Gastroesophageal sphincter (tissue), 3 donors: ENCODE measurements around the gene C1GALT1.

ENCODE experiments used
- EP300 ChIP-seq: sonication (generic); formaldehyde crosslinking; IDR thresholded peaks from one replicate; pipeline ENCODE4 v1.6.1; 2017; ENCODE audit warnings: antibody characterized with exemption, mild to moderate bottlenecking
- POLR2A ChIP-seq, 2 donors: fragments of 450-650 bp; IDR thresholded peaks; one replicate each; pipeline ENCODE4 v1.6.1; 2017; ENCODE audit warnings: antibody characterized with exemption in 2 of 2, mild to moderate bottlenecking in 2 of 2, moderate library complexity in 1 of 2
- POLR2AphosphoS5 ChIP-seq: sonication (generic); formaldehyde crosslinking; IDR thresholded peaks from one replicate; pipeline ENCODE4 v1.6.1; 2017; ENCODE audit warnings: antibody characterized with exemption
- TF ChIP-seq, protein P1 (sequence below), 4 experiments: fragments of 200-600 bp in 2 of 4; fragments of 450-650 bp in 2 of 4; sonication (generic) in 1 of 4; IDR thresholded peaks; one replicate each; pipeline ENCODE4 v1.5.1; 2017 to 2019; ENCODE audit warnings: antibody characterized with exemption in 4 of 4, mild to moderate bottlenecking in 2 of 4, moderate library complexity in 2 of 4

DNA sequence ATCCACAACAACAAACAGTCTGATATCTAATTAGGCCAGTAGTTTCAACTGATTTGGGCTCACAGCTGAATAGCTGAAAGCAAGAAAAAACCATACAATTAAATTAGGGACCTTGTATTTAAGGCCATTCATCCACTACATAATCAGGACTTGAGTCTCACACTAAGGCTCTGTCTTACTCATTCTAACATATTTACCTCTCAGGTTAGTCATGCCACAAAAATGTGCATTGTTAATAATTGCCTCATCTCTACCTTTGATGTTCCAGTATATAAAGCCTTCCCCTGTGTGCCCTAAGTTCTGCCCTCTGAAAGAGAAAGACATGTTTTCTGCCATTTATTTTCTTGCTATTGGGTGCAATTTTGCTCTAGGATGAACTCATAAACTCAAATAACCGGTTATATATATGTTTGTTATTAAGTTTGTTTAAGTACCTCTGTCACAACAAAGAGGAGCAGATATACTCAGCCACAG, 5.3 kb upstream of the C1GALT1 start:
- TF ChIP-seq, protein P1, sequence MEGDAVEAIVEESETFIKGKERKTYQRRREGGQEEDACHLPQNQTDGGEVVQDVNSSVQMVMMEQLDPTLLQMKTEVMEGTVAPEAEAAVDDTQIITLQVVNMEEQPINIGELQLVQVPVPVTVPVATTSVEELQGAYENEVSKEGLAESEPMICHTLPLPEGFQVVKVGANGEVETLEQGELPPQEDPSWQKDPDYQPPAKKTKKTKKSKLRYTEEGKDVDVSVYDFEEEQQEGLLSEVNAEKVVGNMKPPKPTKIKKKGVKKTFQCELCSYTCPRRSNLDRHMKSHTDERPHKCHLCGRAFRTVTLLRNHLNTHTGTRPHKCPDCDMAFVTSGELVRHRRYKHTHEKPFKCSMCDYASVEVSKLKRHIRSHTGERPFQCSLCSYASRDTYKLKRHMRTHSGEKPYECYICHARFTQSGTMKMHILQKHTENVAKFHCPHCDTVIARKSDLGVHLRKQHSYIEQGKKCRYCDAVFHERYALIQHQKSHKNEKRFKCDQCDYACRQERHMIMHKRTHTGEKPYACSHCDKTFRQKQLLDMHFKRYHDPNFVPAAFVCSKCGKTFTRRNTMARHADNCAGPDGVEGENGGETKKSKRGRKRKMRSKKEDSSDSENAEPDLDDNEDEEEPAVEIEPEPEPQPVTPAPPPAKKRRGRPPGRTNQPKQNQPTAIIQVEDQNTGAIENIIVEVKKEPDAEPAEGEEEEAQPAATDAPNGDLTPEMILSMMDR (IDR thresholded peaks at IDR 0.05) = no peak
- TF ChIP-seq POLR2A (IDR thresholded peaks at IDR 0.05) (no peak), POLR2AphosphoS5 (no peak), EP300 (no peak)
